CD4-positive, alpha-beta T cell treated with Interferon gamma for 1 hour (primary cell): ENCODE data around the gene MUC5B.
"Not testable (repeated sequence)": the region's sequence is repeated elsewhere in the genome, so short reads cannot be mapped to it uniquely, and the experiment has no call there.

Experiments
- DNase-seq: peaks from one replicate; pipeline ENCODE4 v3.0.0-alpha.2; 2020

The MUC5B gene

DNA sequence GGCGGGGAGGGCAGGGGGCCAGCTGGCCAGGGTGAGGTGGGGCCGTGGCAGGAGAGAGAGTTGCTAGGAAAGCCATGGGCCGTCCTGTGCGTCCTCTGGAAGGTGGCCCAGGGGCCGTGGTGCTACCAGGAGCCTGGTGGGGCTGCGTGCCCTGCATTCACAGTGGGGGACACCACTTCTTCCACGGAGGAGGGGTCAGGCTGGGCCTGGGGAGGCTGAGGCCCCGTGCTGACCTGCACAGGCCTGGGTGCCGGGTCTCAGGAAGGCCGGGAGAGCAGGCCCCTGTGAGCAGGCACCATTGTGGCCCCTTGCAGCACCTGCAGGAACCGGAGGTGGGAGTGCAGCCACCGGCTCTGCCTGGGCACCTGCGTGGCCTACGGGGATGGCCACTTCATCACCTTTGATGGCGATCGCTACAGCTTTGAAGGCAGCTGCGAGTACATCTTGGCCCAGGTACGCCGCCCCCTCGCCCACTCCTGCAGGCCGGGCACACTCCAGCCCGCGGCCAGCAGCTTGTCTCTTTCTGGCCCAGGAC, 12.0 kb downstream of the MUC5B start:
- no peak for DNase-seq

DNA sequence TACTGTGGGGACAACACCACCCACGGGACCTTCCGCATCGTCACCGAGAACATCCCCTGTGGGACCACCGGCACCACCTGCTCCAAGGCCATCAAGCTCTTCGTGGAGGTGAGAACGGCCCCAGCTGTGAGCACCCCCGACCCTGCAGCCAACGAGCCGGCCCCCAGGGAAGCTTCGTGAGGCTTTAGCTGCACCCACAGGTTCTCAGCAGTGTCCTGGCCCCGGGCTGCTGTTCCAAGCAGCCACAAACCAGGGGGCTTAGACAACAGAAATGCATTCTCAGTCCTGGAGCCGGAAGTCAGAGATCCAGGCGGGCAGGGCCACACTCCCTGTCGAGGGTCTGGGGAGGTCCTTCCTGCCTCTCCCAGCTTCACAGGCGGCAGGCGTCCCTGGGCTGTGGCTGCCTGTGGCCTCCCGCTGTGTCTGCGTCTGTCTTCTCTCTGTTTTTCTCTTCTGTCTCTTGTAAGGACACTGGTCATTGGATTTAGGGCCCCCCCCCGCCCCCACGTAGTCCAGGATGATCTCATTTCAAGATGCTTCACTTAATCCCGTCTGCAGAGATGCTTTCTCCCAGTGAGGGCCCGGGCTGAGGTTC, 12.5 kb downstream of the MUC5B start:
- DNase-seq: no peak

DNA sequence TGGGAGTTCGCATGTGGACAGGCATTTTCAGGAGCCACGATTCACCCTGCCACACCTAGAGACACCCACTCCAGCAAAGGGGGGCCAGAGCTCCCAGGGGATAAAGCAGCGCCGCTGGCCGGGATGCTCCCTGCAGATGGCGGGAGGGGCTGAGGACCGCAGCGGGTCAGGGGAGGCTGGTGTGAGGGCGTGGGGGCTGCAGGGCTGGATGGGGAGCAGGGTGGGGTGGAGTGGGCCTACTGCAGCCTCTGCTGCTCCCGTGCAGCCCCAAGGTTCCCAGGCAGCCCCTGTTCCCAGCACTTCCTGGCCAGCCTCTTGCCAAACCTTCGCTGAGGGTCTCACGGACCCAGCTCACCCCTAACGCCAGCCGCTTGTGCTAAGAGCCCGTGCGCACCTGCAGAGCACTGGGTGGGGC, 13.0 kb downstream of the MUC5B start:
- DNase-seq: no peak

DNA sequence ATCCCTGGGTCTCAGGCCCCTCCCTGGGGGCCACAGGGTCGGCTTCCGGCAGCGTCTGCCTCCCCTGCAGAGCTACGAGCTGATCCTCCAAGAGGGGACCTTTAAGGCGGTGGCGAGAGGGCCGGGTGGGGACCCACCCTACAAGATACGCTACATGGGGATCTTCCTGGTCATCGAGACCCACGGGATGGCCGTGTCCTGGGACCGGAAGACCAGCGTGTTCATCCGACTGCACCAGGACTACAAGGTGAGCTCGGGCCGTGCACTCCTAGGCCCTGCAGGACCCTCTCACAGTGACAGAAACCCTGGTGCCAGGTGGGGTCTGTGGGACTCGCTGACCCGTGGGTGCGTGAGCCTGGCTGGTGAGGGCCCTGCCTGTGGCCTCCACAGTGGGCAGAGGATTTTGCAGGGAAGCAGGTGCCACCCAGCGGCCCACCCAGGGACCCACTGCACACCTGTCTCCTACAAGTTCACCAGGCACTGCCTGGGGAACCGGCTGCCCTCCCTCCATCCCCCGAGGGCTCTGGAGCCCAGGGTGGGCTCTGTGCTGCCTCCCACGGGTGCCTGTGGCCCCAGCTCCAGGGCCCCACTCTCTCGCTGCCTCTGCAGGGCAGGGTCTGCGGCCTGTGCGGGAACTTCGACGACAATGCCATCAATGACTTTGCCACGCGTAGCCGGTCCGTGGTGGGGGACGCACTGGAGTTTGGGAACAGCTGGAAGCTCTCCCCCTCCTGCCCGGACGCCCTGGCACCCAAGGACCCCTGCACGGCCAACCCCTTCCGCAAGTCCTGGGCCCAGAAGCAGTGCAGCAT, 13.7 kb downstream of the MUC5B start:
- DNase-seq: no peak

DNA sequence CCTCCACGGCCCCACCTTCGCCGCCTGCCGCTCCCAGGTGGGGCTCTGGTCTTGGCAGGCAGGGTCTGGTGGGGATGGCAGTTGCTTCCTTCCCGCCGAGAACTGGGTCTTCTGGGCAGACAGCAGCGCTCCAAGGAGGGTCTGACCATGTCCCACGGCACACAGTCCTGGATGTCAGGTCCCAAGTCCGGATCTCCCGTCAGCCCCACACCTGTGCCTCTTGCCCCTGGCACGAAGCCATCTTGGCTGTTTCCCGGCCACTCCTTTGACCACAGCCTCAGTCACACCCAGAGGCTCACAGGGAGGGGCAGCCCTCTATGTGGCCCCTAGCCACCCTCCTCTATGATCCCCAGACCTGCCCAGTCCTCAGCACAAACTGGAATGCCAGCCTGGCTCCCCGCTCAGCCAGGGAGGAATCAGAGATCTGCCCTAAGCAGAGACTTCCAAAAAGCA, 14.3 kb downstream of the MUC5B start:
- DNase-seq: no peak

DNA sequence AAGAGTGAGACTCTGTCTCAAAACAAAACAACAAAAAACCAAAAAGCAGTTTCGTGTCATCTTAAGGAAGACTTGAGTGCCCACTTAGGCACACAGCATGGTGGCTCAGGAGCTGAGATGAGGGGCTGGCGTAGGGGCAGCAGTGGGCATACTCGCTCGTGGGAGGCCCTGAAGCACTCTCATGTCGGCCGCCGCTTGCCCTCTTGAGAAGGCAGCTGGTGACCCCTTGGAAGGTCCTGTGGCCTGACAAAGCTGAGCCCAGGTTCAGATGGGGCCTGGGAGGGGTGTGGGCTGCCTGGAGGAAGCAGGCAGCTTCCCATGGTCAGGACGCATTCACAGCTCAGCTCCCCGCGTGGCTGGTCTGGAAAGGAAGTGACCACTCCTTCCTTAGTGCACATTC, 15.0 kb downstream of the MUC5B start:
- no peak for DNase-seq

DNA sequence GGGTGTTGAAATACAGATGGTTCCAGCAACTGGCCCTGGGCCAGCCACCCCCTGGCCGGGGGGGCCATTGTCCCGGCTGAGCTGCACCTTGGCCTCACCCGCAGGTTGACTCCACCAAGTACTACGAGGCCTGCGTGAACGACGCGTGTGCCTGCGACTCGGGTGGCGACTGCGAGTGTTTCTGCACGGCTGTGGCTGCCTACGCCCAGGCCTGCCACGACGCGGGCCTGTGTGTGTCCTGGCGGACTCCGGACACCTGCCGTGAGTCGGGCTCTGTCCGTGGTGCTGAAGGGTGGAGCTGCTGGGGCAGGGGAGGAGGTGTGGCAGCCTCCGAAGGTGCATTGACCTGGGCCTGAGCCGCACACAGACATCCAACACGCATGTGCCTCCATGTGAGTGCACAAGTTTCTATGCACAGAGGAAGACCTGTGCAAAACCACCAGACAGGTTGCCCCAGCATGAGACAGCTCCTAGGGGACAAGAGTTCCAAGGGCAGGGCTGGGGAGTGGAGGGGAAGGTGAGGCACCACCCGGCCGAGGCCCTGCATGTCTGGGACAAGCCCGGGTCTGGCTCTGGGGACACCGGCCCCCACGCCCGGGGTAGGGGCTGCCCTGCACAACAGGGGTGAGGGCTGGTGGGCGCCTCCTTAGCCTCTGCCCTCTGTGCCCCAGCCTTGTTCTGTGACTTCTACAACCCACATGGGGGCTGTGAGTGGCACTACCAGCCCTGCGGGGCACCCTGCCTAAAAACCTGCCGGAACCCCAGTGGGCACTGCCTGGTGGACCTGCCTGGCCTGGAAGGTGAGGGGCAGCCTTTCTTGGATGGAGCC, 16.1 kb downstream of the MUC5B start:
- DNase-seq: no peak

DNA sequence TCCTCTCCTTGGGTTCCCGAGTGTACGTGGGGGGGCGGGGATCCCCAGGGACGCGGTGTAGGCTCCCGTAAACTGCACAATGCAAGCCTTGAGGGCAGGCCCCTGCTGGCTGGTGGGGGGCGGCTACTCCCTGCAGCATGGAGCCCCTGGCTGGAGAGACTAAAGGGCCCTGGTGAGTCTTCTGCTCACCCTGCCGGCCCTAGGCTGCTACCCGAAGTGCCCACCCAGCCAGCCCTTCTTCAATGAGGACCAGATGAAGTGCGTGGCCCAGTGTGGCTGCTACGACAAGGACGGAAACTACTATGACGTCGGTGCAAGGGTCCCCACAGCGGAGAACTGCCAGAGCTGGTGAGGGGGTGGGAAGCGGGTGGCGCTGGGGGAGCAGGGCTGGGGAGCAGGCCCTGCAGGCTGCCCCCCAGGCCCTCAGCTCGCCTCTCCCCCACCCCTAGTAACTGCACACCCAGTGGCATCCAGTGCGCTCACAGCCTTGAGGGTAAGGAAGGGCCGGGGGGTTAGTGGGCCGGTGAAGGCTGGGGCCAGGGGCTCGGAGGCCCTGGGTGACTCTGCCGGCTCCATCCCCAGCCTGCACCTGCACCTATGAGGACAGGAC, 16.8 kb downstream of the MUC5B start:
- no peak for DNase-seq

DNA sequence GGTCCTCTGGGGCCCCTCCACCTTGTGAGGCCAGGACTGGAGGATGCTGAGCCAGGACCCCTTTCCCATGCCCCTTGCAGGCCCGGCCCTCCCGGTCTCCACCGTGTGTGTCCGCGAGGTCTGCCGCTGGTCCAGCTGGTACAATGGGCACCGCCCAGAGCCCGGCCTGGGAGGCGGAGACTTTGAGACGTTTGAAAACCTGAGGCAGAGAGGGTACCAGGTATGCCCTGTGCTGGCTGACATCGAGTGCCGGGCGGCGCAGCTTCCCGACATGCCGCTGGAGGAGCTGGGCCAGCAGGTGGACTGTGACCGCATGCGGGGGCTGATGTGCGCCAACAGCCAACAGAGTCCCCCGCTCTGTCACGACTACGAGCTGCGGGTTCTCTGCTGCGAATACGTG, 17.9 kb downstream of the MUC5B start:
- DNase-seq: no peak

DNA sequence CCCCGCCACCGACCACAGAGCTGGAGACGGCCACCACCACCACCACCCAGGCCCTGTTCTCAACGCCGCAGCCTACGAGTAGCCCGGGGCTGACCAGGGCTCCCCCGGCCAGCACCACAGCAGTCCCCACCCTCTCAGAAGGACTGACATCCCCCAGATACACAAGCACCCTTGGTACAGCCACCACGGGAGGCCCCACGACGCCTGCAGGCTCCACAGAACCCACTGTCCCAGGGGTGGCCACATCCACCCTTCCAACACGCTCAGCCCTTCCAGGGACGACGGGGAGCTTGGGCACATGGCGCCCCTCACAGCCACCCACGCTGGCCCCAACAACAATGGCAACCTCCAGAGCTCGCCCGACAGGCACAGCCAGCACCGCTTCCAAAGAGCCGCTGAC, 18.8 kb downstream of the MUC5B start:
- DNase-seq: no peak

DNA sequence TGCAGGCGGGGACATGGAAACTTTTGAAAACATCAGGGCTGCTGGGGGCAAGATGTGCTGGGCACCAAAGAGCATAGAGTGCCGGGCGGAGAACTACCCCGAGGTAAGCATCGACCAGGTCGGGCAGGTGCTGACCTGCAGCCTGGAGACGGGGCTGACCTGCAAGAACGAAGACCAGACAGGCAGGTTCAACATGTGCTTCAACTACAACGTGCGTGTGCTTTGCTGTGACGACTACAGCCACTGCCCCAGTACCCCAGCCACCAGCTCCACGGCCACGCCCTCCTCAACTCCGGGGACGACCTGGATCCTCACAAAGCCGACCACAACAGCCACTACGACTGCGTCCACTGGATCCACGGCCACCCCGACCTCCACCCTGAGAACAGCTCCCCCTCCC, 19.4 kb downstream of the MUC5B start:
- no peak for DNase-seq

DNA sequence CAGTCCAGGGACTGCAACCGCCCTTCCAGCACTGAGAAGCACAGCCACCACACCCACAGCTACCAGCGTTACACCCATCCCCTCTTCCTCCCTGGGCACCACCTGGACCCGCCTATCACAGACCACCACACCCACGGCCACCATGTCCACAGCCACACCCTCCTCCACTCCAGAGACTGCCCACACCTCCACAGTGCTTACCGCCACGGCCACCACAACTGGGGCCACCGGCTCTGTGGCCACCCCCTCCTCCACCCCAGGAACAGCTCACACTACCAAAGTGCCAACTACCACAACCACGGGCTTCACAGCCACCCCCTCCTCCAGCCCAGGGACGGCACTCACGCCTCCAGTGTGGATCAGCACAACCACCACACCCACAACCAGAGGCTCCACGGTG, 19.9 kb downstream of the MUC5B start:
- not testable (repeated sequence) for DNase-seq

DNA sequence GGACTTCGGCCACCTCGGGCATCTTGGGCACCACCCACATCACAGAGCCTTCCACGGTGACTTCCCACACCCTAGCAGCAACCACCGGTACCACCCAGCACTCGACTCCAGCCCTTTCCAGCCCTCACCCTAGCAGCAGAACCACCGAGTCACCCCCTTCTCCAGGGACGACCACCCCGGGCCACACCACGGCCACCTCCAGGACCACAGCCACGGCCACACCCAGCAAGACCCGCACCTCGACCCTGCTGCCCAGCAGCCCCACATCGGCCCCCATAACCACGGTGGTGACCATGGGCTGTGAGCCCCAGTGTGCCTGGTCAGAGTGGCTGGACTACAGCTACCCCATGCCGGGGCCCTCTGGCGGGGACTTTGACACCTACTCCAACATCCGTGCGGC, 20.7 kb downstream of the MUC5B start:
- not testable (repeated sequence) for DNase-seq

DNA sequence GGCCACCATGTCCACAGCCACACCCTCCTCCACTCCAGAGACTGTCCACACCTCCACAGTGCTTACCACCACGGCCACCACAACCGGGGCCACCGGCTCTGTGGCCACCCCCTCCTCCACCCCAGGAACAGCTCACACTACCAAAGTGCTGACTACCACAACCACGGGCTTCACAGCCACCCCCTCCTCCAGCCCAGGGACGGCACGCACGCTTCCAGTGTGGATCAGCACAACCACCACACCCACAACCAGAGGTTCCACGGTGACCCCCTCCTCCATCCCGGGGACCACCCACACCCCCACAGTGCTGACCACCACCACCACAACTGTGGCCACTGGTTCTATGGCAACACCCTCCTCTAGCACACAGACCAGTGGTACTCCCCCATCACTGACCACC, 21.7 kb downstream of the MUC5B start:
- not testable (repeated sequence) for DNase-seq

DNA sequence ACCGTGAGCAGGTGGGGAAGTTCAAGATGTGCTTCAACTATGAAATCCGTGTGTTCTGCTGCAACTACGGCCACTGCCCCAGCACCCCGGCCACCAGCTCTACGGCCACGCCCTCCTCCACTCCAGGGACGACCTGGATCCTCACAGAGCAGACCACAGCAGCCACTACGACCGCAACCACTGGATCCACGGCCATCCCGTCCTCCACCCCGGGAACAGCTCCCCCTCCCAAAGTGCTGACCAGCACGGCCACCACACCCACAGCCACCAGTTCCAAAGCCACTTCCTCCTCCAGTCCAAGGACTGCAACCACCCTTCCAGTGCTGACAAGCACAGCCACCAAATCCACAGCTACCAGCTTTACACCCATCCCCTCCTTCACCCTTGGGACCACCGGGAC, 22.9 kb downstream of the MUC5B start:
- not testable (repeated sequence) for DNase-seq

DNA sequence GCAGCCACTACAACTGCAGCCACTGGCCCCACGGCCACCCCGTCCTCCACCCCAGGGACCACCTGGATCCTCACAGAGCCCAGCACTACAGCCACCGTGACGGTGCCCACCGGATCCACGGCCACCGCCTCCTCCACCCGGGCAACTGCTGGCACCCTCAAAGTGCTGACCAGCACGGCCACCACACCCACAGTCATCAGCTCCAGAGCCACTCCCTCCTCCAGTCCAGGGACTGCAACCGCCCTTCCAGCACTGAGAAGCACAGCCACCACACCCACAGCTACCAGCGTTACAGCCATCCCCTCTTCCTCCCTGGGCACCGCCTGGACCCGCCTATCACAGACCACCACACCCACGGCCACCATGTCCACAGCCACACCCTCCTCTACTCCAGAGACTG, 23.4 kb downstream of the MUC5B start:
- DNase-seq: not testable (repeated sequence)

DNA sequence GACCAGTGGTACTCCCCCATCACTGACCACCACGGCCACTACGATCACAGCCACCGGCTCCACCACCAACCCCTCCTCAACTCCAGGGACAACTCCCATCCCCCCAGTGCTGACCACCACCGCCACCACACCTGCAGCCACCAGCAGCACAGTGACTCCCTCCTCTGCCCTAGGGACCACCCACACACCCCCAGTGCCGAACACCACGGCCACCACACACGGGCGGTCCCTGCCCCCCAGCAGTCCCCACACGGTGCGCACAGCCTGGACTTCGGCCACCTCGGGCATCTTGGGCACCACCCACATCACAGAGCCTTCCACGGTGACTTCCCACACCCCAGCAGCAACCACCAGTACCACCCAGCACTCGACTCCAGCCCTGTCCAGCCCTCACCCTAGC, 24.2 kb downstream of the MUC5B start:
- not testable (repeated sequence) for DNase-seq

DNA sequence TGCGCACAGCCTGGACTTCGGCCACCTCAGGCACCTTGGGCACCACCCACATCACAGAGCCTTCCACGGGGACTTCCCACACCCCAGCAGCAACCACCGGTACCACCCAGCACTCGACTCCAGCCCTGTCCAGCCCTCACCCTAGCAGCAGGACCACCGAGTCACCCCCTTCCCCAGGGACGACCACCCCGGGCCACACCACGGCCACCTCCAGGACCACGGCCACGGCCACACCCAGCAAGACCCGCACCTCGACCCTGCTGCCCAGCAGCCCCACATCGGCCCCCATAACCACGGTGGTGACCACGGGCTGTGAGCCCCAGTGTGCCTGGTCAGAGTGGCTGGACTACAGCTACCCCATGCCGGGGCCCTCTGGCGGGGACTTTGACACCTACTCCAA, 26.1 kb downstream of the MUC5B start:
- not testable (repeated sequence) for DNase-seq

DNA sequence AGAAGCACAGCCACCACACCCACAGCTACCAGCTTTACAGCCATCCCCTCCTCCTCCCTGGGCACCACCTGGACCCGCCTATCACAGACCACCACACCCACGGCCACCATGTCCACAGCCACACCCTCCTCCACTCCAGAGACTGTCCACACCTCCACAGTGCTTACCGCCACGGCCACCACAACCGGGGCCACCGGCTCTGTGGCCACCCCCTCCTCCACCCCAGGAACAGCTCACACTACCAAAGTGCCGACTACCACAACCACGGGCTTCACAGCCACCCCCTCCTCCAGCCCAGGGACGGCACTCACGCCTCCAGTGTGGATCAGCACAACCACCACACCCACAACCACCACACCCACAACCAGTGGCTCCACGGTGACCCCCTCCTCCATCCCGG, 27.5 kb downstream of the MUC5B start:
- DNase-seq: not testable (repeated sequence)

DNA sequence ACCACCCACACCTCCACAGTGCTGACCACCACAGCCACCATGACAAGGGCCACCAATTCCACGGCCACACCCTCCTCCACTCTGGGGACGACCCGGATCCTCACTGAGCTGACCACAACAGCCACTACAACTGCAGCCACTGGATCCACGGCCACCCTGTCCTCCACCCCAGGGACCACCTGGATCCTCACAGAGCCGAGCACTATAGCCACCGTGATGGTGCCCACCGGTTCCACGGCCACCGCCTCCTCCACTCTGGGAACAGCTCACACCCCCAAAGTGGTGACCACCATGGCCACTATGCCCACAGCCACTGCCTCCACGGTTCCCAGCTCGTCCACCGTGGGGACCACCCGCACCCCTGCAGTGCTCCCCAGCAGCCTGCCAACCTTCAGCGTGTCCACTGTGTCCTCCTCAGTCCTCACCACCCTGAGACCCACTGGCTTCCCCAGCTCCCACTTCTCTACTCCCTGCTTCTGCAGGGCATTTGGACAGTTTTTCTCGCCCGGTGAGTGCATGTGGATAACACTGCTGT, 28.4 kb downstream of the MUC5B start:
- no peak for DNase-seq

DNA sequence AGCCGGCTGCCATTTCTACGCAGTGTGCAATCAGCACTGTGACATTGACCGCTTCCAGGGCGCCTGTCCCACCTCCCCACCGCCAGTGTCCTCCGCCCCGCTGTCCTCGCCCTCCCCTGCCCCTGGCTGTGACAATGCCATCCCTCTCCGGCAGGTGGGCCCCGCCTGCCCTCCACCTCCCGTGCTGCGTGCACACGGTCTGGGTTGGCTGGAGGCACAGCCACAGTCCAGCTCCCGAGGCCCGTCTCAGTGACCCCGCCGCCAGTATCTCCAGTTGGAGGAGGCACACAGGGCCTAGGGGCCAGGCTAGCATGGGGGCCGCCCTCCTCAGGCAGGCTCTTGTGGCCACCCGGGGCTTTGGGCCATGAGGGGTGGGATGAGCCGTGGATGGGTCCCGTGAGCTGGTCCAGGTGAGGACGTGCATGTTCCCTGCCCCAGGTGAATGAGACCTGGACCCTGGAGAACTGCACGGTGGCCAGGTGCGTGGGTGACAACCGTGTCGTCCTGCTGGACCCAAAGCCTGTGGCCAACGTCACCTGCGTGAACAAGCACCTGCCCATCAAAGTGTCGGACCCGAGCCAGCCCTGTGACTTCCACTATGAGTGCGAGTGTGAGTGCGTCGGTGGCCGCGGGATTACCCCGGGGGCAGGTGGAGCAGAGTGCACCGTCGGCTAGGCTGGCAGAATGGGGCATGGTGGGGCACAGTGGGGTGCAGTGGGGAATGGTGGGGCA, 29.7 kb downstream of the MUC5B start:
- no peak for DNase-seq

DNA sequence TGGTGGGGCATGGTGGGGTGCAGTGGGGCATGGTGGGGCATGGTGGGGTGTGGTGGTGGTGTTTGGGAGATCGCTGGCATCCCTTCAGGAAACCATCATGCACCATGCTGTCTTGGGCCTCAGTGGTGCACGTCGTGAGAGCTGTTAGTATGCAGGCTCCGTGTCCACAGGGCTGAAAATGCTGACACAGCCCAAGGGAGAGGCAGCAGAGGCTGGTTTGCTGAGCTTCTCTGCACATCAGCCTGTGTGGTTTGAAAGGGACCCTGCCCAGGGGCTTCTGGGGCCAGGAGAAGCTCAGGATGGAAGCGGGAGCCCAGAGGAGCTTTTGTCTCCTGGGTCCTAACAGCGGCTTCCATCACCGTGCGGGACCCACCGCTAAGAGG, 30.2 kb downstream of the MUC5B start:
- DNase-seq: no peak
